ENCODE data around the gene RAET1E. TPM values are rescaled to one million over a fixed set of nuclear protein-coding genes. Genes with fewer than 3 reads are reported as not detected.

RAET1E gene
- total and polyA plus RNA-seq, 9 of the 15 experiments (the other 6 are each of a cell fraction or from before 2014, with no cell fraction given) = not detected

DNA sequence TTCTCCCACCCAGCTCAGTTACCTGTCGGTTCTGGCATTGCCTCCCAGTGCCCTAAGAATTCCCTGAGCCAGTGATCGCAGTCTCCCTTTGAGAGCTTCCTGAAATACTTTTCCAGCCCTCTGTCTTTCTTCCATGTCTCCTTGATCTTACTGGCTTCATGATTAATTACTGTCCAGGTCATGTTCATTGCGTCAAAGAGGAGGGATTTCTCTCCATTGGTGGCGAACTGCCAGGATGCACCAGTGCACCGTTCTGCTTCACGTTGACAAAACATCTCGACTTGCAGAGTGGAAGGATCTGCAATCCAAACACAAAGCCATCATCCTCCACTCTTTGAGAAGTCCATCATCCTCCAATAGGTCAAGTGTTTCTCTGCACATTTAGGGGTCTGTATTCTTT lies 8.6 kb downstream of the RAET1E start:
- H3K27me3 ChIP-seq (ENCODE audit: control insufficient read depth in 2 of 2, insufficient read depth in 2 of 2, low read length in 2 of 2) = peaks cover 40 to 51% of the 10 kb centered on the region in 2 experiments; a peak in 4 of 5 replicates
- ChIA-PET POLR2A (interaction anchor here (0.5 to 0.6 kb wide), 3 partner anchors 10 to 1500 kb away, joined by 3 to 4 read pairs (median 4); no protein-coding TSS in a partner anchor), CTCF (ENCODE audit: low intra/inter-chr PET ratio) (no interaction called here)
- intact Hi-C loops (cut with micrococcal nuclease) = no loop called here
- no TSS peak for BruUV-seq (replicated peaks)
- no peak overlapping the region for H3K27ac ChIP-seq (ENCODE audit: extremely low read depth, low read depth, low read length)
- no peak overlapping the region for H3K4me2 ChIP-seq (ENCODE audit: insufficient read depth, low read length)
- H3K9ac ChIP-seq (ENCODE audit: insufficient read depth in 1 of 2, low read depth in 2 of 2, low read length in 2 of 2) = no peak overlapping the region
- no peaks in the 10 kb centered on the region for H3K36me3 ChIP-seq (ENCODE audit: control insufficient read depth, insufficient read depth, low read length)
- no peaks in the 10 kb centered on the region for H4K20me1 ChIP-seq (replicated peaks; ENCODE audit: control insufficient read depth, insufficient read depth, low read length)
- in situ Hi-C loops (cut with MboI) = no loop called here
- TF ChIP-seq PBX2 (CRISPR knock-in tag; IDR thresholded peaks at IDR 0.05; ENCODE audit: low read depth) = no peak
- TF ChIP-seq PBX2 (tag; conservative IDR thresholded peaks at IDR 0.05; ENCODE audit: low read depth) = peak; percentile 57
- TF ChIP-seq, protein P1, sequence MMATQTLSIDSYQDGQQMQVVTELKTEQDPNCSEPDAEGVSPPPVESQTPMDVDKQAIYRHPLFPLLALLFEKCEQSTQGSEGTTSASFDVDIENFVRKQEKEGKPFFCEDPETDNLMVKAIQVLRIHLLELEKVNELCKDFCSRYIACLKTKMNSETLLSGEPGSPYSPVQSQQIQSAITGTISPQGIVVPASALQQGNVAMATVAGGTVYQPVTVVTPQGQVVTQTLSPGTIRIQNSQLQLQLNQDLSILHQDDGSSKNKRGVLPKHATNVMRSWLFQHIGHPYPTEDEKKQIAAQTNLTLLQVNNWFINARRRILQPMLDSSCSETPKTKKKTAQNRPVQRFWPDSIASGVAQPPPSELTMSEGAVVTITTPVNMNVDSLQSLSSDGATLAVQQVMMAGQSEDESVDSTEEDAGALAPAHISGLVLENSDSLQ (IDR thresholded peaks at IDR 0.05) = 0 out of 2 replicates have a peak, but pooled peaks have one; percentile 12
- 0 out of 2 replicates have a peak, but pooled peaks have one; percentile 18 for TF ChIP-seq NFIC (IDR thresholded peaks at IDR 0.05)
- TF ChIP-seq MEIS2 (IDR thresholded peaks at IDR 0.05; ENCODE audit: partially characterized antibody) = peak; percentile 46
- TF ChIP-seq ATF6 (CRISPR knock-in tag; IDR thresholded peaks at IDR 0.05) = no peak
- no peak for TF ChIP-seq NR2F6 (CRISPR knock-in tag; IDR thresholded peaks at IDR 0.05)
- WGBS (ENCODE audit: insufficient coverage, low coverage, missing lambda C conversion rate) = 2% methylated on average over 7 of the region's 7 CpGs
- no peaks in the 10 kb centered on the region for H3K9me3 ChIP-seq (replicated peaks; ENCODE audit: control insufficient read depth, insufficient read depth, low read depth, low read length)
- no peak for FAIRE-seq
- no peak for ATAC-seq
- no peaks in the 10 kb centered on the region for H3K4me1 ChIP-seq (replicated peaks in 1 of 2; ENCODE audit: control insufficient read depth in 2 of 2, insufficient read depth in 2 of 2, low read length in 2 of 2)
- no peaks in the 10 kb centered on the region for H3K9me1 ChIP-seq (ENCODE audit: control insufficient read depth, insufficient read depth, low read length)
- no peak overlapping the region for H3K4me3 ChIP-seq
- no peak overlapping the region for H2AFZ ChIP-seq (ENCODE audit: low read depth, low read length)
- no peak for DNase-seq (ENCODE audit: extremely low read depth in 1 of 4, low spot score in 3 of 4)
- H3K79me2 ChIP-seq (ENCODE audit: control insufficient read depth, insufficient read depth, low read length) = no peaks in the 10 kb centered on the region

All from K562 (cell line).